ENCODE data around the gene CEP170B. TPM values are rescaled to one million over a fixed set of nuclear protein-coding genes. Genes with fewer than 3 reads are reported as not detected.

Gene CEP170B
- total RNA-seq (ENCODE audit: unreplicated experiment) = 80.4 TPM
- long read RNA-seq, partial matches to known transcripts = 1 of 6 reads
- long read RNA-seq, other reads (novel, unspliced or antisense) = 5 of 6 reads

- Mint-ChIP-seq H3K4me1 (ENCODE audit: low read depth, unreplicated experiment) (peaks cover 3% of the 10 kb centered on the region), H3K27ac (ENCODE audit: unreplicated experiment) (no peak within 1 kb of the TSS), H3K27me3 (ENCODE audit: unreplicated experiment) (peaks cover 9% of the 10 kb centered on the region), H3K4me3 (ENCODE audit: unreplicated experiment) (peak within 1 kb of the TSS; percentile 83), H3K9me3 (ENCODE audit: unreplicated experiment) (peaks cover 2% of the 10 kb centered on the region), H3K36me3 (ENCODE audit: unreplicated experiment) (no peaks in the 10 kb centered on the region)
- TF ChIP-seq, protein P1, sequence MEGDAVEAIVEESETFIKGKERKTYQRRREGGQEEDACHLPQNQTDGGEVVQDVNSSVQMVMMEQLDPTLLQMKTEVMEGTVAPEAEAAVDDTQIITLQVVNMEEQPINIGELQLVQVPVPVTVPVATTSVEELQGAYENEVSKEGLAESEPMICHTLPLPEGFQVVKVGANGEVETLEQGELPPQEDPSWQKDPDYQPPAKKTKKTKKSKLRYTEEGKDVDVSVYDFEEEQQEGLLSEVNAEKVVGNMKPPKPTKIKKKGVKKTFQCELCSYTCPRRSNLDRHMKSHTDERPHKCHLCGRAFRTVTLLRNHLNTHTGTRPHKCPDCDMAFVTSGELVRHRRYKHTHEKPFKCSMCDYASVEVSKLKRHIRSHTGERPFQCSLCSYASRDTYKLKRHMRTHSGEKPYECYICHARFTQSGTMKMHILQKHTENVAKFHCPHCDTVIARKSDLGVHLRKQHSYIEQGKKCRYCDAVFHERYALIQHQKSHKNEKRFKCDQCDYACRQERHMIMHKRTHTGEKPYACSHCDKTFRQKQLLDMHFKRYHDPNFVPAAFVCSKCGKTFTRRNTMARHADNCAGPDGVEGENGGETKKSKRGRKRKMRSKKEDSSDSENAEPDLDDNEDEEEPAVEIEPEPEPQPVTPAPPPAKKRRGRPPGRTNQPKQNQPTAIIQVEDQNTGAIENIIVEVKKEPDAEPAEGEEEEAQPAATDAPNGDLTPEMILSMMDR (IDR thresholded peaks at IDR 0.05; ENCODE audit: partially characterized antibody, unreplicated experiment) = no peak
- DNase-seq = peak; percentile 49
Measured at GRCh38 chr14:104865081-104865630, at the start of gene CEP170B. CEP170B (plus strand) TSS chr14:104865268; CDS start chr14:104868451, 3,183 bp downstream.

GRCh38 chr14:104816616-104816884 is 48.5 kb upstream of the CEP170B start:
- Mint-ChIP-seq H3K27me3 (ENCODE audit: unreplicated experiment) (peaks cover 5% of the 10 kb centered on the region), H3K27ac (ENCODE audit: unreplicated experiment) (peak overlapping the region; percentile 93), H3K36me3 (ENCODE audit: unreplicated experiment) (no peaks in the 10 kb centered on the region), H3K9me3 (ENCODE audit: unreplicated experiment) (peaks cover 9% of the 10 kb centered on the region), H3K4me3 (ENCODE audit: unreplicated experiment) (peak overlapping the region; percentile 92), H3K4me1 (ENCODE audit: low read depth, unreplicated experiment) (no peaks in the 10 kb centered on the region)
- TF ChIP-seq, protein P1 (IDR thresholded peaks at IDR 0.05; ENCODE audit: partially characterized antibody, unreplicated experiment) = no peak
- DNase-seq = no peak

DNA sequence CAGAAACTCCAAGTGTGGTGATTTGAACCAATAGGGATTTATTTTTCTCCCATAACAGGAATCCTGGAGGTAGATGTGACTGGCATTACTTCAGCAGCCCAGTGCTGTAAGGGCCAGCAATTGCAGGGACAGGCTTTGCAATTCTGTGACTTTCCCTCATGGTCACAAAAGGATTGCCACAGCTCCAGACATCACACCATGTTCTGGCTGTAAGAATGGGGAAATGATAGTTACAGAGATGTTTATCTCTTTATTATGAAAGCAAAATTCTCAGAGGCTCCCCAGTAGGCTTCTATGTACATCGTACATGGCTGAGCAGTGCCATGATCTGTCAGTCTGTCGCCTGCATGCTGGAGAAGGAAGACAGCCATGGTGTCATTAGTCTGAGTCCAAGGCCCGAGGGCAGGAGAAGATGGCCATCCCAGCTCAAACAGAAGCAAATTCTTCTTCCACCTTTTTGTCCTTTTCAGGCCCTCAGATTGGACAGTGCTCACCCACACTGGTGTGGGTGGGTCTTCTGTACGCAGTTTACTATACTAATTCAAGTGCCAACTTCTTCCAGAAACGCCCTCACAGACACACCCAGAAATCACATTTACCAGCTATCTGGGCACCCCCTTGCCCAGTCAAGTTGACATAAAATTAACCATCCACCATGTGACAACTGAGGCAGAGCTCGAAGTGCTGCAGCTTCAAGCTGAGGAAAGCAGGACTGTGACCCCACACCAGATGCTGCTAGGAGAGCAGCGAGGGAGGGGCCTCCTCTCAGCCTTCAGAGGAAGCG is 46.9 kb upstream of the CEP170B start:
- Mint-ChIP-seq H3K9me3 (ENCODE audit: unreplicated experiment) (peaks cover 9% of the 10 kb centered on the region), H3K27ac (ENCODE audit: unreplicated experiment) (no peak overlapping the region), H3K4me3 (ENCODE audit: unreplicated experiment) (no peak overlapping the region), H3K27me3 (ENCODE audit: unreplicated experiment) (peaks cover 7% of the 10 kb centered on the region), H3K36me3 (ENCODE audit: unreplicated experiment) (no peaks in the 10 kb centered on the region), H3K4me1 (ENCODE audit: low read depth, unreplicated experiment) (peaks cover 2% of the 10 kb centered on the region)
- TF ChIP-seq, protein P1 (IDR thresholded peaks at IDR 0.05; ENCODE audit: partially characterized antibody, unreplicated experiment) = no peak
- no peak for DNase-seq

GRCh38 chr14:104818714-104819161 is 46.3 kb upstream of the CEP170B start:
- peaks cover 9% of the 10 kb centered on the region for H3K27me3 Mint-ChIP-seq (ENCODE audit: unreplicated experiment)
- no peak overlapping the region for H3K27ac Mint-ChIP-seq (ENCODE audit: unreplicated experiment)
- TF ChIP-seq, protein P1 (IDR thresholded peaks at IDR 0.05; ENCODE audit: partially characterized antibody, unreplicated experiment) = no peak
- H3K9me3 Mint-ChIP-seq (ENCODE audit: unreplicated experiment) = peaks cover 9% of the 10 kb centered on the region
- H3K4me3 Mint-ChIP-seq (ENCODE audit: unreplicated experiment) = no peak overlapping the region
- peaks cover 2% of the 10 kb centered on the region for H3K4me1 Mint-ChIP-seq (ENCODE audit: low read depth, unreplicated experiment)
- no peak for DNase-seq
- H3K36me3 Mint-ChIP-seq (ENCODE audit: unreplicated experiment) = no peaks in the 10 kb centered on the region

GRCh38 chr14:104819361-104819781 is 45.7 kb upstream of the CEP170B start:
- Mint-ChIP-seq H3K9me3 (ENCODE audit: unreplicated experiment) (peaks cover 11% of the 10 kb centered on the region), H3K4me3 (ENCODE audit: unreplicated experiment) (no peak overlapping the region), H3K27ac (ENCODE audit: unreplicated experiment) (no peak overlapping the region), H3K27me3 (ENCODE audit: unreplicated experiment) (peaks cover 12% of the 10 kb centered on the region), H3K4me1 (ENCODE audit: low read depth, unreplicated experiment) (peaks cover 2% of the 10 kb centered on the region), H3K36me3 (ENCODE audit: unreplicated experiment) (peaks cover 2% of the 10 kb centered on the region)
- TF ChIP-seq, protein P1 (IDR thresholded peaks at IDR 0.05; ENCODE audit: partially characterized antibody, unreplicated experiment) = no peak
- DNase-seq = no peak

Measured in glutamatergic neuron (in vitro differentiated cells).